Lung (tissue), 12 donors: Measurements from ENCODE around the gene PRKCE. TPM values are rescaled to one million over a fixed set of nuclear protein-coding genes. Genes with fewer than 3 reads are reported as not detected.
A peak's percentile ranks its signal among the peaks of the same experiment; 100 is the strongest.

Experiments used
- ATAC-seq: fragments of 200-7000 bp; cut with Tn5 transposase; one replicate; pipeline ENCODE4 v1.9.1; 2020; ENCODE audit warnings: moderate number of reproducible peaks; ENCODE audit not compliant: insufficient read depth, low FRiP score
- DNase-seq, 3 donors: peaks; one replicate each; pipeline ENCODE4 v3.0.0-alpha.2; 2013 to 2017
- H3K27ac ChIP-seq, 2 donors: one replicate each; pipeline ENCODE4 v1.5.1; 2013; ENCODE audit warnings: mild to moderate bottlenecking in 2 of 2, moderate library complexity in 2 of 2, control low read depth in 1 of 2, inconsistent platforms in 1 of 2, low read depth in 1 of 2, low read length in 1 of 2
- H3K27me3 ChIP-seq, 3 donors: one replicate each; pipeline ENCODE4 v1.5.1; 2013; ENCODE audit warnings: low read length in 2 of 3; ENCODE audit not compliant: control insufficient read depth in 3 of 3, insufficient read depth in 3 of 3
- H3K36me3 ChIP-seq, 4 donors: one replicate each; pipeline ENCODE4 v1.5.1; 2013; ENCODE audit warnings: low read length in 4 of 4, mild to moderate bottlenecking in 1 of 4, moderate library complexity in 1 of 4; ENCODE audit not compliant: control insufficient read depth in 4 of 4, insufficient read depth in 4 of 4
- H3K4me1 ChIP-seq, 5 donors: one replicate each; pipeline ENCODE4 v1.5.1; 2013; ENCODE audit warnings: low read length in 5 of 5, mild to moderate bottlenecking in 2 of 5, moderate library complexity in 1 of 5; ENCODE audit not compliant: control insufficient read depth in 5 of 5, insufficient read depth in 5 of 5
- H3K4me3 ChIP-seq: one replicate; pipeline ENCODE4 v1.5.1; 2013; ENCODE audit warnings: mild to moderate bottlenecking, control low read depth, moderate library complexity
- H3K9ac ChIP-seq, 2 donors: one replicate each; pipeline ENCODE4 v1.5.1; 2013; ENCODE audit warnings: low read length in 2 of 2, control low read depth in 1 of 2; ENCODE audit not compliant: insufficient read depth in 1 of 2
- H3K9me3 ChIP-seq, 4 donors: one replicate each; pipeline ENCODE4 v1.5.1; 2013; ENCODE audit warnings: low read length in 3 of 4, mild to moderate bottlenecking in 1 of 4, moderate library complexity in 1 of 4; ENCODE audit not compliant: control insufficient read depth in 4 of 4, insufficient read depth in 3 of 4
- CTCF ChIP-seq: IDR thresholded peaks from 2 replicates; pipeline ENCODE4 v1.5.1; 2012; ENCODE audit warnings: mild to moderate bottlenecking; ENCODE audit errors: control extremely low read depth, extremely low read depth
- WGBS, 2 donors: extraction: QIAGEN DNeasy Blood & Tissue Kit; methylation state at CpG; one replicate each; pipeline ENCODE4 v1.1.7; 2013; 5-methylcytosine and 5-hydroxymethylcytosine counted together
- polyA plus RNA-seq, 2 donors: library from polyadenylated mRNA; stranded (reverse); fragments of 200-250 nt; gene quantifications; one replicate each; pipeline ENCODE4 v1.2.1, GENCODE V29; 2013
- total RNA-seq, 2 donors: library from RNA; depleted of rRNA in 1 of 2; stranded (reverse); fragments of >200 nt in 1 of 2; gene quantifications; one replicate each; pipeline ENCODE4 v1.2.1, GENCODE V29; 2014 to 2021
- donor health status: control.
- donor health status: control.
- donor health status: Bipolar disorder and iron deficiency.
- donor health status: healthy.
- donor health status: DM: yes; HTN: yes; CAD: no.

PRKCE gene
- total and polyA plus RNA-seq, 4 donors, result 12.5 to 82.2 (median 32.1) TPM

GRCh38 chr2:45763797-45764196 lies 112.3 kb downstream of the PRKCE start:
- Histone ChIP-seq H3K9me3 (no peaks in the 10 kb centered on the region), H3K4me1 (peaks cover 14 to 41% (median 23%) of the 10 kb centered on the region in 5 donors), H3K9ac (no peak overlapping the region), H3K27ac (no peak overlapping the region), H3K4me3 (no peak overlapping the region), H3K27me3 (no peaks in the 10 kb centered on the region), H3K36me3 (no peaks in the 10 kb centered on the region)
- 78 to 82% methylated on average over 5 of the region's 5 CpGs for WGBS, 2 donors
- TF ChIP-seq CTCF, result no peak
- DNase-seq (no peak), ATAC-seq (no peak)

- no peak overlapping the region for H3K9ac ChIP-seq
- H3K27me3 ChIP-seq, result no peaks in the 10 kb centered on the region
- no peak for TF ChIP-seq CTCF
- no peak for DNase-seq
- peaks cover 13 to 41% (median 19%) of the 10 kb centered on the region in 5 donors for H3K4me1 ChIP-seq
- no peak overlapping the region for H3K27ac ChIP-seq
- H3K36me3 ChIP-seq, result no peaks in the 10 kb centered on the region
- no peak for ATAC-seq
- H3K4me3 ChIP-seq, result no peak overlapping the region
- 61 to 77% methylated on average over 8 of the region's 8 CpGs for WGBS, 2 donors
- no peaks in the 10 kb centered on the region for H3K9me3 ChIP-seq
Measured at GRCh38 chr2:45765007-45765727, 113.7 kb downstream of the PRKCE start.

GRCh38 chr2:45765728-45766254 lies 114.3 kb downstream of the PRKCE start:
- H3K9me3 ChIP-seq, result no peaks in the 10 kb centered on the region
- H3K4me1 ChIP-seq, result peaks cover 16 to 46% (median 20%) of the 10 kb centered on the region in 5 donors
- 43 to 52% methylated on average over 5 of the region's 5 CpGs for WGBS, 2 donors
- H3K4me3 ChIP-seq, result no peak overlapping the region
- DNase-seq (peak; percentile 79 to 92 (median 89)), ATAC-seq (no peak)
- no peak overlapping the region for H3K9ac ChIP-seq
- no peak for TF ChIP-seq CTCF
- no peaks in the 10 kb centered on the region for H3K27me3 ChIP-seq
- no peaks in the 10 kb centered on the region for H3K36me3 ChIP-seq
- H3K27ac ChIP-seq, result peak overlapping the region; percentile 20 to 27
